Stimulated activated CD4-positive, alpha-beta T cell treated with anti-CD3 and anti-CD28 coated beads, Interleukin-12 subunit alpha, Interleukin-12 subunit beta, amount 100 ng/mL, for 4 hours (primary cell): ENCODE measurements around the gene PI16.
A peak's percentile ranks its signal among the peaks of the same experiment; 100 is the strongest.

ENCODE experiments used
- DNase-seq: peaks from one replicate; pipeline ENCODE4 v3.0.0-alpha.2; 2020

Gene PI16

DNA sequence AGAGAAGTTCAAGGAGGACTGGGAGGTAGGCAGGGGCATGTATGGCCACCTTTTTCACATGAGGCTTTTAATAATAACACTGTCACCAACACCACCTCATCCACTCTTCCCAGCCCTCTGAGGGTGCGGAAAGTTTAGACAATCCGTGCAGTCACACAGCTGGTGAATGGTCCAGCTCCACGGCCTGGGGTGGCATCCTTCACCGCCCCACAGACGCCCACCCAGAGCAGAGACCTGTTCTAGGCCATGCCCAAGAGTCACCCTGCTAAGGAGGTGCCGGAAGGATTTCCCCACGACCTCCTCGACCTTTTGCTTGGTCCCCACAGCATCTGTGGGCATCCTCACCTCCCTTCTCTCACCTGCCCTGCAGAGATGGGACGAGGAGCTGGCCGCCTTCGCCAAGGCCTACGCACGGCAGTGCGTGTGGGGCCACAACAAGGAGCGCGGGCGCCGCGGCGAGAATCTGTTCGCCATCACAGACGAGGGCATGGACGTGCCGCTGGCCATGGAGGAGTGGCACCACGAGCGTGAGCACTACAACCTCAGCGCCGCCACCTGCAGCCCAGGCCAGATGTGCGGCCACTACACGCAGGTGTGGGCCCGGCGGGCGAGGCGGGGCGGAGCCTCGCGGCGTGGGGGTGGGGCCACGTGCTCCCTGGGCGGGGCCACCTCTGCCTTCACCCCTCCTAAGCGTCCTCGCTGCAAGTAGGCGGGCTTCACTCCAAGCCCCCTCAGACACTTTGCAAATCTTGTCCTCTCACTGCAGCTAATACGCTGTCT is 4.4 kb downstream of the PI16 start:
- DNase-seq, result no peak

DNA sequence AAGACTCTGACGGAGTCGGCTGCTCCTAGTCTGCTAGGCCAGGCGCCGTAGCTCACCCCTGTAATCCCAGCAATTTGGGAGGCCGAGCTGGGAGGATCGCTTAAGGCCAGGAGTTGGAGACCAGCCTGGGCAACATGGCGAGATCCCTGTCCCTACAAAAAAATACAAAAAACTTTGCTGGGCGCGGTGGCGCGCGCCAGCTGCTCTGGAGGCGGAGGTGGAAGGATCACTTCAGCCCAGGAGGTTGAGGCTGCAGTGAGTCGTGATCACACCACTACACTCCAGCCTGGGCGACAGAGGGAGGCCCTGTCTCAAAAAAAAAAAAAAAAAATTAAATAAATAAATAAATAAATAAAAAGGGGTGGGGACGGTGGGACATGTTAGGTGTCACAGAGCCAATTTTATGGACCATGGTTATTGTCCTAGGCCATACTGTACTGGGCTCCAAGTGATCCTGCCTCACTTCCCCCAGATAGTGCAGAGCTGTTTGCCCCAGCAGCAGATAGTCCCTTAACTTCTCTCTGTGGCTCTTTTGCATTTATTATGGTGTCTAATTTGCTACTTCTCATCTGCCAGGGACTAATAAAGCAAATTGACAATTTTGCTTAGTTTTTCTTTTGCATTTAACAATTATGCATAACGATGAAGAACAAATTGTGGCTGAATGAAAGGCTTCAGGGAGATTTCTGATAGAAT is 5.2 kb downstream of the PI16 start:
- no peak for DNase-seq

DNA sequence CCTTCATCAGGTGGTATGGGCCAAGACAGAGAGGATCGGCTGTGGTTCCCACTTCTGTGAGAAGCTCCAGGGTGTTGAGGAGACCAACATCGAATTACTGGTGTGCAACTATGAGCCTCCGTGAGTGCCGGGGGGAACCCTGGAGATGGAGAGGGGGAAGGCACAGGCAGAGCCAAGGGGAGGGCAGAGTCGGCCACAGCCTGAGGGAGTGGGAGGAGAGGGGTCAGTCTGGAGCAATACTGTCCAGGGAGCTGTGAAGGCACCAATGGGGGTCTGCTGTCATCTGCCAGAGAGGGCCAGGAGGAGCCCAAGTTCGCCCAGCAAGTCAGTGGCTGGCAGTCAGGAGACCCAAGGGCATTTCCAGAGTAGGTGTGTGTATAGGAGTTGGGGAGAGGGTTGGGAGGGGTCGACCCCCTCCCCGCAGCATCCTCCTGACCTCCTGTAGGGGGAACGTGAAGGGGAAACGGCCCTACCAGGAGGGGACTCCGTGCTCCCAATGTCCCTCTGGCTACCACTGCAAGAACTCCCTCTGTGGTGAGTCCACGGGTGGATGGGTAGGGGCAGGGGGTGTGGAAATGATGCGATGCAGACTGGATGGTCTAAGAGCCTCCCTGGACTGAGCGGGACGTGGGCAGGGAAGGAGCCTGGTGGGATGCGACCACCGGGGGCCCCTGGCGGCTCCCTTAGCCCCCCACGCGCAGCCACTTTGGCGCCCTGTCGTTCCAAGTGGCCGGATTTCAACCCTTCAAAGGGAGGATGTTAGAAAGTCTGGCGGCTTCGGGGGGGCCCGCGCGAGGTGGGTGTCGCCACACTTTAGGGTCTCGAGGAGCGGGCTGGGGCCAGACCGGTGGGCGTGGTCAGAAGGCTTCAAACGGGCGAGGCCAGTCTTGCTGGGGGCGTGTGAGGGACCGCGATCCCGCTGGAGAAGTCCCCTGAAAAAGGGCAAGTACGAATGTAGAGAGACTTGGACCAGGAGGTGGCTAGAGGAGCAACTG is 7.2 kb downstream of the PI16 start:
- DNase-seq, result no peak

DNA sequence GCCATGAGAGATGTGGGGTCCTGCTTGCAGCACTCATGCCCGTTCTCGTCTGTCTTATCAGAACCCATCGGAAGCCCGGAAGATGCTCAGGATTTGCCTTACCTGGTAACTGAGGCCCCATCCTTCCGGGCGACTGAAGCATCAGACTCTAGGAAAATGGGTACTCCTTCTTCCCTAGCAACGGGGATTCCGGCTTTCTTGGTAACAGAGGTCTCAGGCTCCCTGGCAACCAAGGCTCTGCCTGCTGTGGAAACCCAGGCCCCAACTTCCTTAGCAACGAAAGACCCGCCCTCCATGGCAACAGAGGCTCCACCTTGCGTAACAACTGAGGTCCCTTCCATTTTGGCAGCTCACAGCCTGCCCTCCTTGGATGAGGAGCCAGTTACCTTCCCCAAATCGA is 8.3 kb downstream of the PI16 start:
- peak; percentile 65 for DNase-seq

GRCh38 chr6:36963451-36964290 is 9.1 kb downstream of the PI16 start:
- DNase-seq, result no peak

- no peak for DNase-seq
Measured at GRCh38 chr6:36964349-36964748, 9.8 kb downstream of the PI16 start.

DNA sequence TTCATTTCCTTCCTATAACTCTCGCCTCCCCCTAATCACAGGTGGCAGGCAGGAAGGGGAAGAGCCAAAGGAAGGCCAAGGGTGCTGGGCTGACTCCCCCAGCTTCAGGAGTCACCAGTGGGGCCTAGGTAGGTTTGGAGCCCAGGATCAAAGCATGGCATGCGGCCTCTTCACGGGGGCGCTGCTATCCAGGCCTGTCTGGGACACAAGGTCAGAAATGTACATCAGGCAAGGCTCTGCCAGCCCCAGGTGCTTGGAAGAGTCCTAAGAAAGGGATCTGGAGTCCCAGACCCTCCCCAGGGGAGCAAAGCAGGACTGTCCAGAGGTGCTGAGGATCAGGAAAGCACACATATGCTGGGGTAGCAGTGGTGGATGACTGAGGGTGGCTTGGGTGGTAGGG is 10.4 kb downstream of the PI16 start:
- DNase-seq, result no peak

DNA sequence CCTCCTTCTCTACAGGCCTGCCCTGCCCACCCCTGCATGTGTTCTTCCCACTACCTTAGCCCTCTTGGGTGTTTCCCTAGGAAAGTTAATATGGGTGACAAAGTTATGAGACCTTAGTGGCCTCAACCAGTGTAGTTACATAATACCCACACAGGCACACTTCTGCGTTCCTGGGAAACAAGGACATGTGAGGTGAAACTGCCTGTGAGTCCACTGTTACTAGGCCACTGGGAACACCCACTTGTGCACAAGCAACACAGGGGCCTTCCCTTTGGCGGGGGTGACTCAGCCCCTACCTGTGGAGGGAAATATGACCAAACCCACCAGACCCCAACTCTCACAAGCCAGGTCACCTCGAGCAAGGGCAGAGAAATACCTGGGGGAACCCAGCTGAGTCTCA is 12.8 kb downstream of the PI16 start:
- DNase-seq, result no peak

DNA sequence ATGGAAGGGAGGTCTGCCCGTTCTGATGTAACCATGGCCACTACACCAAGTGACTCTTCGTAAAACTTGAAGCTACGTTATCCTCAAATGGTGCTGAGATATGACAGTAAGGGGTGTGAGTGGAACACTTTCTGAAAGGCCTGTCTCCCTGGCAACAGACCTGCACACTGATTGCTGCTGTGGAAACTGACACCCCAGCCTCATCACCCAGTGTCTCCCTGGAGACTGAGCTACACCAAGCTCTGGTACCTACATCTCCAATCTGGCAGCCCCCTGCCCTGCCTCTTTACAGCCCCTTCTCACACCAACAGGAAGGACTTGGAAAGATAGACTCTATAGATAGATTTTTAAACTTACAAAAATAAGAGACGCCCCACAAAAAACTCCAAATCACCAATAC is 13.2 kb downstream of the PI16 start:
- DNase-seq, result no peak

DNA sequence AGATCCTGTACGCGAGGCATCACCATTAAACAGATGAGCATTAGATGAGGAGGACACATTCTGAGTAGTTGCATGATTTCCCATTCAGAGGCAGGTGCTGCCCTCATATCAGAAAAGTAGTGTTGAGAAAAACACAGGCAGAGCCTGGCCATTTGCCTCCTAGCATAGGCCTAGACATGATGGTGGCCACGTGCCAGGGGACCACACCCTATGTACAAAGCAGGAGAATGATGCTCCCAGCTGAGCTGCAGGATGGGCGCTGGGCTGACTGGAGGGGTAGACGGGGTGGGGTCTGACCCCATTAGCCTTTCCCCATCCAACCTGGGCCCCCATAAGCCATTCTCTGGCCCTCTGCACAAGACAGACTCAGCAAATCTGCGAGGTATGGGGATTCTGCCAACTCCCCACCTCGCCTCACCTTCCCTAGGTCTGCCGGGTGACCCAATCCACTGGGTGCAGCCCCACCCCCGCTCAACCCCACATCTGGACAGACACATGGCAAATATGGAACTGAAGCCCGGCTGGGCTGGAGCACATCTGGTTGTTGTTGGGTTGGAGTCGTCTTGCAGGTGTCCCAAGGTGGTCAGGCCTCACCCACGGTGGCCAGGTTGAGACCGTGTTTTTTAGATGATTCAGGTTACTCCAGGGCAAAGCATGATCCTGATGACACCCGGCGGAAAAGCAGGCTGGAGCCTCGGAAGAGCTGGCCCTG is 13.9 kb downstream of the PI16 start:
- no peak for DNase-seq

DNA sequence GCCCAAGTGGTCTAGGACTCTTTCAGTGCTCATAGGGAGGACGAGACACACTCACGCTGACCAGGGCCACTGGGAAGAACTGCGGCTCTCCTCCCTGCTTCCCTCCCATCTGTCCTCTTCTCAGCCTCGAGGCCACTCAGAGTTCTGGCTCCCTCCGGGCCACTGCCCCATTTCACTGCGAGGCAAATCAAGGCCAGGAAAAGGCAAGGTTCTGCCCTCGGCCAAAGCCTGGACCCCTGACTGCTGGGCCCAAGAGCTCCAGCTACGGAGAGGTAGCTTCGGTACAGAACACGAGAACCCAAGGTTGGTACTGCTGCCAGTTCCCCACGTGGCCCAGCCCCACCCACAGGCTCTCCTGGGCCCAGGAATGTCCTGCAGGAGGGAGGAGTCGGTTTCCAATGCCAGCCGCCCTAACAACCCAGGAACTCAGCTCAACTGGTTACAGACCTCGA is 14.7 kb downstream of the PI16 start:
- no peak for DNase-seq

DNA sequence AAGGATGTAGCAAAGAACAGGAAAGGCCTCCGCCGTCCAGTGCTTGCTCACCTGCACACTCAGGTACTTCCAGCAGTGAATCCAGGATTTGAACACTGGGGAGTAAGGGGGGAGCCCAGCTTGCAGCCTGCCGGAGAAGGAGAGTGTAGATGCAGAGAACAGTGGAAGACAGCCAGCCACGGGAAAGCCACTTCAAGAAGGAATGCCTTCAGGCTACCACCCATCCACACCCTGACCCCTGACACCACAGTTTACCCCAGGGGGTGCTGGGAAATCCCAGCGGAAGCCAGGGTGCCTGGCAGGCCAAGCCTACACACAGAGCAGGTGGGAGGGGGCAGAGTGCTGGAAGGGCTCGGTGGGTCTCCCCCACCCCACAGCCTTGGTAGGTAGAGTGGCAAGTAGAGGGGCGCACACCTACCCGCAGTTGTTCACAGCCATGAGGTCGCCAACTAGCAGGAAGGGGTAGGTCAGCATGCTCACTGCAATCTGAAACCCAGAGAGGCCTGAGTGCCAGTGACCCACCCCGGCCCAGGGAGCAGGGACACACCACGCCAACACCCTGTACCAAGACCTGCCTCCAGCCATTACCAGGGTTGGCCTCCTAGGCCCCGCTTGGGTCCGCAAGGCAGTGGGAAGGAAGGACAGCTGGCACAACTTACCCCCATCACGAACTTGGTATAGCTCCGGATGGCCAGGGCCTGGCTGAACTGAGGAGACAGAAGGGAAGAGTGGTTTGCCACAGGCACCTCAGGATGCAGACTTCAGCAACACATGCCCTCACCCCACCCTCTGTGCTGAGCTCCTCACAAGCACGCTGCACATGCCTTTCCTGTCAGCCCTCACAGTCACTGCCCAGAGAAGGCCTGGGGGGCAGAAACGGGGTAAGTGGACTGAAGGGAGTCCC is 15.7 kb downstream of the PI16 start:
- DNase-seq, result no peak

DNA sequence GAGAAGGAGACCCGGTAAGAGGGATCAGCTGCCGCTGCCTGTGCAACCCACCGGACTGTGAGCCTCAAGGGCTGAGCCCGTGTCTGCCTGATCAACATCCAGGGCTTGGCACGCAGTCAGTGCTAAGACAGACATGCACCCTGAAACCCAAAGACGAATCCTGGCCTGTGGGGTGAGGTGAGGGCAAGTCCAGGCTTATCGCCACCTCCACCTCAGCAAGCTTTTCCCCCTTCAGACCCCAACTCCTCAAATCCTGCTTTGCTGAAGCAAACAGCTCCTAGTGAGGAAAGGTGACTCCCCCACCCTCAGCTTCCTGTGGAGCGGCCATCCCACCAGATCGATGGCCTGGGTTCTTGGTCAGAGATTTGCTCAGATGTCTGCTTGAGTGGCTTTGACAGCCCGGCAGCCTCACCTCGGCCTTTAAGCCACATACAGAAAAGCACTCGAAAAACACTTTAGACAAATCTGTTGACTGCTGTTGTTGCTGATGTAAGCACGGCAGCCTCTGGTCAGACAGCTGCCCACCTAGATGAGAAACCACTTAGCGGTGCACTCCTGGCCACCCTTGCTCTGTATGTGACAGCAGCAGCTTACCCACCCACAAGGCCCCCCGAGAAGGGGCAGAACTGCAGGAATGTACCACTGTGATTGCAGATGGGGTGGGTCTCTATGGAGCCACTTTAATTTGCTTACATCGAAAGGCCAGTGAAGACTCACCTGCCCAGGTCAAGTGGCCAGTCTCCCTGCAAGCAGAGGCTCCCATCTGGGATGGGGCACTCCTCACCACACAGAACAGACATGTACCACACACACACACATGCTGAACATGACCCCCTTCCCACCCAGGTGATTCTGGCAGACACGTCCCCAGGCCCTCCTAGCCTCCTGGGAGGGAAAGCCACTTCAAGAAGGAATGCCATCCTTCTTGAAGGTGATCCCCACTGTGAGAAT is 16.6 kb downstream of the PI16 start:
- no peak for DNase-seq

- DNase-seq, result no peak
Measured at GRCh38 chr6:36971921-36972673, 17.6 kb downstream of the PI16 start.

DNA sequence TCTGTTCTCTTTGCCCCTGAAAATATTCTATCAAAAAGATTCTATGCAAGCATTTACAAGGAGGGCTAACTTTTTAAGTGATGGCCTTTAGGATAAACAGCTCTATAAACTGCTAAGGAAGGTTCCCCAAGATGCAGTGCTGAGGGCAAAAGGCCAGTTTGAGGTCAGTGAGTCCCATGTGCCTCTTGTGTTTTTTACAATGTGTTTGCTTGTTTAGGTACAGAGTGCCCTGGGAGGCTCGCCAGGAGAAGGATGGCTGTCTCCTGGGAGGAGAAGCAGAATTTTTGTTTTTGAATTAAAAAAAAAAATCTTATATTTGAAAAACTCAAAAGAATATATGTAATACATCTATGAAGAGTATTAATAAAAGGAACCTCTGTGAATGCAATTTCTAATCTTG is 18.7 kb downstream of the PI16 start:
- no peak for DNase-seq

- no peak for DNase-seq
Measured at GRCh38 chr6:36973647-36974046, 19.1 kb downstream of the PI16 start.

DNA sequence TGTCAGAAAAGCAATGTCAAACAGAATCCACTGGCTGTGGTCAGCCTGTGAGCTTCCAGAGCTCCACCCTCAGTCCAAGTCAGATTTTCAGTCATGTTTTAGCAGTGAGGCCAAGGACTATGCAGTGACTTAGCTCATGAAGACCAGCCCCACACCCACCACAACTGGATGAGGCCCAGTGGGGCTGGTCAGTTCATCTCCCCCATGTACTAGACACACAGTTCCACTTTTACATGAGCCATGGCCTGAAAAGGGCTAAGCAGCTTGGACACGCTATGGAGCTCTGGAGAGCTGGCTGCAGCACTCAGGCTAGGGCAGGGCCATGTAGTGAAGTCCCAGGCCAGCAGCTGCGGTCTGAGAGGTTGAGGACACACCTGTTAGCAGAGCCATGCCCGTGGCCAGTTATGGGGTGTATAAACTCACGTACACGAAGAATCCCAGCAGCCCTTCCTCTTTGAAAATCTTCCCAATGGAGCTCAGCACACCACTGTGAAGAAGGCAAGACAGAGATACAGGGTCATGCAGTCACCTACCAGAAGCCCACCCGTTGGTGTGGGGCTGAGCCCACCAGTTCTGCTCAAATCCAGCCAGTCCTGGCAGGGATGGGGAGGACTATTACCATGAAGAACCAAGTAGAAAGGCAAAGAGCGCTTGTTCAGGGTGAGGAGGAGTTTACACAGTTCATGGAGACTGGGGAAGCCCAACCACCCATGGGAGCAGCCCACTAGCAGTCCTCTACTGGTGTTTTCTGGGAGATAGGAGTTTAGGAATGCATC is 20.9 kb downstream of the PI16 start:
- DNase-seq, result no peak

GRCh38 chr6:36976007-36976264 is 21.4 kb downstream of the PI16 start:
- DNase-seq, result no peak
